CD4-positive, alpha-beta memory T cell (primary cell): ENCODE measurements around the gene ABHD17A. TPM values are rescaled to one million over a fixed set of nuclear protein-coding genes. Genes with fewer than 3 reads are reported as not detected.

ENCODE experiments used
- CTCF ChIA-PET: fragments of 350-600 bp; sonication (Branson Sonifier 250); formaldehyde crosslinking; loops from one replicate; lab custom pipeline; 2021; ENCODE audit warnings: inconsistent platforms; ENCODE audit not compliant: partially characterized antibody; lab: Charles Lee
- POLR2A ChIA-PET: fragments of 350-600 bp; sonication (Branson Sonifier 250); formaldehyde crosslinking; loops from one replicate; lab custom pipeline; 2021; ENCODE audit not compliant: partially characterized antibody; lab: Charles Lee
- DNase-seq, 5 donors: peaks; one replicate each; pipeline versions ENCODE4 v3.0.0 to v3.0.0-alpha.2; 2020 to 2022; ENCODE audit warnings: mixed read lengths in 1 of 5
- H3K27ac ChIP-seq: one replicate; pipeline ENCODE4 v1.7.0; 2013; ENCODE audit warnings: low read depth, low read length
- H3K27me3 ChIP-seq: 2 replicates; pipeline ENCODE4 v1.7.0; 2013; ENCODE audit warnings: mild to moderate bottlenecking, low read length, moderate library complexity; ENCODE audit not compliant: insufficient read depth
- H3K36me3 ChIP-seq: 2 replicates; pipeline ENCODE4 v1.7.0; 2013; ENCODE audit warnings: mild to moderate bottlenecking, low read length, moderate library complexity; ENCODE audit not compliant: insufficient read depth
- H3K4me1 ChIP-seq: 2 replicates; pipeline ENCODE4 v1.7.0; 2013; ENCODE audit warnings: mild to moderate bottlenecking, low read length, moderate library complexity; ENCODE audit not compliant: insufficient read depth
- H3K4me3 ChIP-seq, 2 donors: one replicate each; pipeline ENCODE4 v1.7.0; 2013; ENCODE audit warnings: low read length in 2 of 2, mild to moderate bottlenecking in 1 of 2
- H3K9me3 ChIP-seq, 2 donors: one replicate each; pipeline ENCODE4 v1.7.0; 2013; ENCODE audit warnings: low read length in 2 of 2, control low read depth in 1 of 2; ENCODE audit not compliant: control insufficient read depth in 1 of 2
- H3K27ac Mint-ChIP-seq, 7 donors: one replicate each; pipeline ENCODE4 v1.8.0; 2020 to 2021; ENCODE audit warnings: mixed read lengths in 7 of 7, mild to moderate bottlenecking in 6 of 7, inconsistent platforms in 3 of 7, moderate library complexity in 3 of 7
- H3K27me3 Mint-ChIP-seq, 2 donors: one replicate each; pipeline ENCODE4 v1.8.0; 2020 to 2021; ENCODE audit warnings: mixed read lengths in 2 of 2
- H3K36me3 Mint-ChIP-seq, 2 donors: one replicate each; pipeline ENCODE4 v1.8.0; 2020 to 2021; ENCODE audit warnings: mixed read lengths in 2 of 2, inconsistent platforms in 1 of 2, mild to moderate bottlenecking in 1 of 2
- H3K4me1 Mint-ChIP-seq, 4 donors: one replicate each; pipeline ENCODE4 v1.8.0; 2020 to 2021; ENCODE audit warnings: mixed read lengths in 4 of 4, mild to moderate bottlenecking in 1 of 4
- H3K4me3 Mint-ChIP-seq, 8 donors: one replicate each; pipeline ENCODE4 v1.8.0; 2020 to 2021; ENCODE audit warnings: mixed read lengths in 8 of 8, mild to moderate bottlenecking in 7 of 8, moderate library complexity in 6 of 8, inconsistent platforms in 3 of 8
- H3K9me3 Mint-ChIP-seq, 8 donors: one replicate each; pipeline ENCODE4 v1.8.0; 2020 to 2021; ENCODE audit warnings: mixed read lengths in 8 of 8, mild to moderate bottlenecking in 5 of 8, inconsistent platforms in 3 of 8, moderate library complexity in 1 of 8
- intact Hi-C: fragments of 100-400 bp; cut with micrococcal nuclease; formaldehyde crosslinking; loops from one replicate; pipeline ENCODE4 v1.15.1; 2023
- polyA plus RNA-seq, 2 donors: library from polyadenylated mRNA; unstranded; fragments of 300-500 nt; fragmentation: Illumina TruSeq; gene quantifications; one replicate each; pipeline ENCODE4 v1.2.3, GENCODE V29; 2021
- total RNA-seq, 2 experiments: library from RNA; stranded (reverse); gene quantifications; one replicate each; pipeline ENCODE4 v1.2.3, GENCODE V29; 2021

The ABHD17A gene
- total and polyA plus RNA-seq, 4 experiments from 2014 or later = 106 to 204 (median 123) TPM

DNA sequence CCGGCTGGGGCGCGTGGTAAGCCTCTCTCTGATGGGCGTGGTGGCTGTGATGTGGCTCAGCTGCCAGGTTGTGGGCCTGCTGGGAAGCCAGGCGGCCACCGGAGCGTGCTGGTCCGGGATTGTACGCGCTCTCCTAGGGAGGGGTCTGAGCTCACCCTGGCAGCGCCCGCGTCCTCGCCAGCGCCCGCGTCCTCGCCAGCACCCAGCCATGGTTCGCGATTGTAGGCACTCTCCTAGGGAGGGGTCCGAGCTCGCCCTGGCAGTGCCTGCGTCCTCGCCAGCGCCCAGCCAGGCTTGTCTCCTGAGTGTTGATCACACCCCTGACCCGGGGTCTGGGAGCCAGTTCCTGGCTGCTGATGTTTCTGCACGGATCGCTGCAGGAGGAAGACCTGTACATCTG, 33.7 kb upstream of the ABHD17A start:
- H3K27me3 Mint-ChIP-seq = no peaks in the 10 kb centered on the region
- Histone ChIP-seq H3K36me3 (peaks cover 3% of the 10 kb centered on the region), H3K4me3 (no peak overlapping the region), H3K4me1 (peaks cover 23% of the 10 kb centered on the region), H3K27ac (no peak overlapping the region), H3K9me3 (no peaks in the 10 kb centered on the region), H3K27me3 (no peaks in the 10 kb centered on the region)
- peaks cover 0 to 26% (median 5%) of the 10 kb centered on the region in 4 donors for H3K4me1 Mint-ChIP-seq
- H3K4me3 Mint-ChIP-seq = no peak overlapping the region
- intact Hi-C loops = no loop called here
- no peaks in the 10 kb centered on the region for H3K9me3 Mint-ChIP-seq
- ChIA-PET CTCF (interaction anchor here (0.5 to 0.8 kb wide), 4 partner anchors 10 to 30 kb away, joined by 3 read pairs; no protein-coding TSS in a partner anchor), POLR2A (no interaction called here)
- no peak for DNase-seq
- no peak overlapping the region for H3K27ac Mint-ChIP-seq
- peaks cover 0 to 8% of the 10 kb centered on the region in 2 donors for H3K36me3 Mint-ChIP-seq

DNA sequence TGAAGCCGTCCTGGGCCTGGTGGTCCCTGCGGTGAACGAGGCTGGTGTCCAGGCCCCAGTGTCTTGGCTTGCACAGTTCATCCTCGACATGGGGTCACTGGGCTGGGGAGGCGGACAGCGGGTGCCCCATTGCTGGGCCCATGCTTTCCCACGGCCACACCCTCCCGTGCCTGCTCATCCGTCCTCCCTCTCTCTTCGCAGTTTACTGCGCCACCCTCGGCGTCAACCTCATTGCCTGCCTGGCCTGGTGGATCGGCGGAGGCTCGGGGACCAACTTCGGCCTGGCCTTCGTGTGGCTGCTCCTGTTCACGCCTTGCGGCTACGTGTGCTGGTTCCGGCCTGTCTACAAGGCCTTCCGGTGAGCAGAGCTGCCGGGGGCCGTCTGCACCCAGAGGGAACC, 32.6 kb upstream of the ABHD17A start:
- Histone ChIP-seq H3K4me3 (no peak overlapping the region), H3K36me3 (peaks cover 3% of the 10 kb centered on the region), H3K27ac (no peak overlapping the region), H3K4me1 (peaks cover 12% of the 10 kb centered on the region), H3K9me3 (no peaks in the 10 kb centered on the region), H3K27me3 (no peaks in the 10 kb centered on the region)
- CTCF ChIA-PET = no interaction called here
- Mint-ChIP-seq H3K9me3 (no peaks in the 10 kb centered on the region), H3K36me3 (peaks cover 0 to 8% of the 10 kb centered on the region in 2 donors), H3K4me1 (peaks cover 0 to 15% (median under 1%) of the 10 kb centered on the region in 4 donors), H3K27me3 (no peaks in the 10 kb centered on the region), H3K27ac (no peak overlapping the region), H3K4me3 (no peak overlapping the region)
- intact Hi-C loops = no loop called here
- DNase-seq = no peak
- POLR2A ChIA-PET = no interaction called here

DNA sequence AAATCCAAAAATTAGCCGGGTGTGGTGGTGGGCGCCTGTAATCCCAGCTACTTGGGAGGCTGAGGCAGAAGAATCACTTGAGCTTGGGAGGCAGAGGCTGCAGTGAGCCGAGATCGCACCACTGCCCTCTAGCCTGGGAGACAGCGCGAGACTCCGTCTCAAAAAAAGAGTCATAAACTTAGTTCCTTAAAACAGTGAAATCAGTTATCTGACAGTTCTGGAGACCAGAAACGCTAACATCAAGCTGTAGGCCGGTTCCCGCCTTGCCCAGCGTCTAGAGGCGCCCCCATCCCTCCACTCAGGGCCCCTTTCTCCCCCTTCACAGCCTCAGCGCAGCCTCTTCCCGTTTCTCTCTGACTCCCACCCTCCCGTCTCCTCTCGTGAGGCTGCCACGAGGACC, 31.9 kb upstream of the ABHD17A start:
- CTCF ChIA-PET = interaction anchor here (1.1 kb wide), 1 partner anchor 12 kb away, joined by 3 read pairs; no protein-coding TSS in a partner anchor
- Histone ChIP-seq H3K36me3 (peaks cover 3% of the 10 kb centered on the region), H3K27ac (no peak overlapping the region), H3K27me3 (no peaks in the 10 kb centered on the region), H3K4me1 (peaks cover 4% of the 10 kb centered on the region), H3K4me3 (no peak overlapping the region), H3K9me3 (no peaks in the 10 kb centered on the region)
- no peak overlapping the region for H3K4me3 Mint-ChIP-seq
- no peak for DNase-seq
- intact Hi-C loops = no loop called here
- POLR2A ChIA-PET = no interaction called here
- peak overlapping the region in 3 of 7 donors; percentile 31 to 47 (median 35) for H3K27ac Mint-ChIP-seq
- H3K4me1 Mint-ChIP-seq = peaks cover 0 to 8% (median 0%) of the 10 kb centered on the region in 4 donors
- H3K9me3 Mint-ChIP-seq = no peaks in the 10 kb centered on the region
- H3K36me3 Mint-ChIP-seq = peaks cover 0 to 8% of the 10 kb centered on the region in 2 donors
- H3K27me3 Mint-ChIP-seq = no peaks in the 10 kb centered on the region

DNA sequence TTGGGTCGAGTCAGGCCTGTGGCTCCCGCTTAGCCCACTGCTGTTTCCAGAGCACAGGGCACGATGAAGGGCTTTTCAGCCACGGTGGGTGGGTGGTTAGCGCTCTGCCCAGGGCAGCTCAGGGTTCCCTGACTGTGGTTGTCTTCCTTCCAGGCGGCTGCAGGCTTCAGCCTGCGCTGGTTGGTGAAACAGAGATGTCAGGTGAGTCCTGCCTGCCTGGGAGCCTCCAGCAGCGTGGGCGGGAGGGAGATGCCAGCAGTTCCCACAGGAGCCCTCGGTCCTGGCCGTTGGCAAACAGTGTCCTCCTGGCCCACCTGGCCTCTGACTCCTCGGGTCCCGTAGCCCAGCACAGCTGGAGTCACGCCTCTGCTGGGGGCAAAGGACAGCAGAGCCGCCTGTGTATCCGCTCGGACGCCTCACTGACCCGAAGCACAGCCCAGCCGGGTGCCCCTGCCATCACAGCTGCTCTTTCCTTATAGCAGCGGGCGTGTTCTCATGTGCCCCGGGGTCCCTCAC, 29.6 kb upstream of the ABHD17A start:
- peaks cover 2 to 7% (median 5%) of the 10 kb centered on the region in 4 donors for H3K4me1 Mint-ChIP-seq
- no peak overlapping the region for H3K4me3 Mint-ChIP-seq
- H3K27ac Mint-ChIP-seq = no peak overlapping the region
- H3K4me3 ChIP-seq = no peak overlapping the region
- no peaks in the 10 kb centered on the region for H3K27me3 Mint-ChIP-seq
- ChIA-PET CTCF (interaction anchor here (0.9 kb wide), 1 partner anchor 15 kb away, joined by 4 read pairs; no protein-coding TSS in a partner anchor), POLR2A (interaction anchor here (1.2 kb wide), 1 partner anchor 30 kb away, joined by 3 read pairs; the partner anchor contains the start of gene ABHD17A)
- no peaks in the 10 kb centered on the region for H3K27me3 ChIP-seq
- H3K27ac ChIP-seq = no peak overlapping the region
- no peaks in the 10 kb centered on the region for H3K4me1 ChIP-seq
- no peaks in the 10 kb centered on the region for H3K36me3 ChIP-seq
- no peaks in the 10 kb centered on the region for H3K9me3 Mint-ChIP-seq
- DNase-seq = no peak
- intact Hi-C loops = no loop called here
- peaks cover 0 to 4% of the 10 kb centered on the region in 2 donors for H3K36me3 Mint-ChIP-seq
- no peaks in the 10 kb centered on the region for H3K9me3 ChIP-seq

DNA sequence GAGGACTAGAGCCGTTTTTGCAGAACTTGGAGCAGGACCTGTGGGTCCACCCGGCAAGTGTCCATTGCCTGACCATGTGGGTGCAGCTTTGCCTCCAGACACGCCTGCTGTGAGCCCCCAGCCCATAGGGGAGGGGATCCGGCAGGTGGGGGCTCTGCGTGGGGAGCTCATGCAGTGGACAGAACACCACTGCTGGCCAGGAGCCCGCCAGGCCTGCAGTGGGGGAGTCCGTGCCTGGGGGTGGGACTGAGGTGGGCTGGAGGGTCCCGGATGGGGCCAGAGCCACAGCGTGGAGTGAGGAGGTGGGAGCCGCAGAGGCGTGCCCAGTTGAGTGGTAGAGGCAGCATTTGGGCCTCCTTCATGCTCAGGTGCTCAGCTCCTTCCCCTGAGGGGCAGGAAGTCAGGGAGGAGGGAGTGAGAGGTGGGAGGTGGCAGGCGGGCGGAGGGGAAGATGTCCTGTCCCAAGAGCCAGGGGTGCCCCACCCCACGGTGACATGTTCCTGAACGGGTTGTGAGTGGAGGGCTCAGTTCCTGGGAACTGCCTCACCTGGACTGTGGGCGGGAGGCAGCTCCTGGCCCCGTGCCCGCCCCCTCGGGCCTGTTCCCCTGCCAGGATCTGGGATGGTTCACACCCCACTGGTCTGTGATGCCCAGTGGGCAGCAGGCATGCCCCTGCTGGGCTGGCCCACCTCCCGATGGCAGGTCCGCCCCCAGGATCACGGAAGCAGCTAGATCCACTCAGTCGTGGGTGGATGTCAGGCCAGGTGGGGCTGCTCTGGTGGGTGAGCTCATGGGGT, 28.7 kb upstream of the ABHD17A start:
- H3K9me3 Mint-ChIP-seq = no peaks in the 10 kb centered on the region
- H3K27ac ChIP-seq = no peak overlapping the region
- H3K4me3 ChIP-seq = no peak overlapping the region
- no peaks in the 10 kb centered on the region for H3K27me3 ChIP-seq
- H3K27ac Mint-ChIP-seq = no peak overlapping the region
- no peaks in the 10 kb centered on the region for H3K9me3 ChIP-seq
- H3K4me1 ChIP-seq = no peaks in the 10 kb centered on the region
- H3K27me3 Mint-ChIP-seq = no peaks in the 10 kb centered on the region
- no peak overlapping the region for H3K4me3 Mint-ChIP-seq
- CTCF ChIA-PET = no interaction called here
- H3K36me3 Mint-ChIP-seq = peaks cover 0 to 4% of the 10 kb centered on the region in 2 donors
- peak in 1 of 5 donors; percentile 19 for DNase-seq
- POLR2A ChIA-PET = interaction anchor here (1.2 kb wide), 1 partner anchor 29 kb away, joined by 3 read pairs; the partner anchor contains the start of gene ABHD17A
- H3K36me3 ChIP-seq = no peaks in the 10 kb centered on the region
- intact Hi-C loops = no loop called here
- peaks cover 2 to 15% (median 6%) of the 10 kb centered on the region in 4 donors for H3K4me1 Mint-ChIP-seq

DNA sequence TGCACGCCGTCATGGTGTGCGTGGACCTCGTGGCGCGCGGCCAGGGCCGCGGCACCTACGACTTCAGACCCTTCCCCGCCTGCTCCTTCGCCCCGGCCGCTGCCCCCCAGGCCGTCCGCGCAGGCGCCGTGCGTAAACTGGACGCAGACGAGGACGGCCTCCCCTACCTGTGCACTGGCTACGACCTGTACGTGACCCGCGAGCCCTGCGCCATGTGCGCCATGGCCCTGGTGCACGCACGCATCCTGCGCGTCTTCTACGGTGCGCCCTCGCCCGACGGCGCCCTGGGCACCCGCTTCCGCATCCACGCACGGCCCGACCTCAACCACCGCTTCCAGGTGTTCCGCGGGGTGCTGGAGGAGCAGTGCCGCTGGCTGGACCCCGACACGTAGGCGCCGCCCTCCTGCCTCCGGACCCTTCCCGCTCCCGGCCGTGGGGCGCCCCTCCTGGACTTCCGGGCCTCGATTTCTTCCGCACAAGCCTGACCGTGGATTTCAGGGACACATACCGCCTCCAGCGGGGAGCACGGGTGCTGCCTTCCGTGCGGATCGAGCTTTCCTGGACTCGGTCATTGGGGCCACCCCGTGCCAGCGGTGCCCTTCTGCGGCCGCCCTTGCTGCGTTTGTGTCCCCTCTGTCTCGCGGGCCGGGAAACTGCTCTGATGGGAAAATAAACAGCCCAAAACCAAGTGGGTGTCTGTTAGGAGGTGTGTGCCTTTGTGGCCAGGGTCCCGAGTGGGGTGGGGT, 27.6 kb upstream of the ABHD17A start:
- DNase-seq = no peak
- no peak overlapping the region for H3K27ac ChIP-seq
- Mint-ChIP-seq H3K36me3 (peaks cover 0 to under 1% of the 10 kb centered on the region in 2 donors), H3K27ac (no peak overlapping the region), H3K4me3 (no peak overlapping the region), H3K4me1 (peaks cover 3 to 20% (median 6%) of the 10 kb centered on the region in 4 donors), H3K9me3 (no peaks in the 10 kb centered on the region), H3K27me3 (no peaks in the 10 kb centered on the region)
- H3K9me3 ChIP-seq = no peaks in the 10 kb centered on the region
- ChIA-PET POLR2A (no interaction called here), CTCF (no interaction called here)
- H3K4me3 ChIP-seq = no peak overlapping the region
- no peaks in the 10 kb centered on the region for H3K27me3 ChIP-seq
- intact Hi-C loops = no loop called here
- H3K4me1 ChIP-seq = no peaks in the 10 kb centered on the region
- H3K36me3 ChIP-seq = no peaks in the 10 kb centered on the region

DNA sequence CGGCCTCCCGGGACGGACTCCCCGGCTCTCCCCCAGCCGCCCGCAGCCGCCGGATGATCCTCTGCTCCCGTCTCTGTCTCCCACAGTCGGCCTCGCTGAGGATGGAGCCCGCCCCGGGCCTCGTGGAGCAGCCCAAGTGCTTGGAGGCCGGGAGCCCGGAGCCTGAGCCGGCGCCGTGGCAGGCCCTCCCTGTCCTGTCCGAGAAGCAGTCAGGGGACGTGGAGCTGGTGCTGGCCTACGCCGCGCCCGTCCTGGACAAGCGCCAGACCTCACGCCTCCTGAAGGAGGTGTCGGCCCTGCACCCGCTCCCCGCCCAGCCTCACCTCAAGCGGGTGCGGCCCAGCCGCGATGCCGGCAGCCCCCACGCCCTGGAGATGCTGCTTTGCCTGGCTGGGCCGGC, 26.7 kb upstream of the ABHD17A start:
- Mint-ChIP-seq H3K4me1 (peaks cover 3 to 24% (median 6%) of the 10 kb centered on the region in 4 donors), H3K27ac (no peak overlapping the region), H3K9me3 (no peaks in the 10 kb centered on the region), H3K27me3 (no peaks in the 10 kb centered on the region), H3K36me3 (no peaks in the 10 kb centered on the region), H3K4me3 (no peak overlapping the region)
- no peaks in the 10 kb centered on the region for H3K36me3 ChIP-seq
- POLR2A ChIA-PET = interaction anchor here (1.3 to 1.5 kb wide), 3 partner anchors 14 to 37 kb away, joined by 3 to 5 read pairs (median 3); no protein-coding TSS in a partner anchor
- no peak for DNase-seq
- intact Hi-C loops = no loop called here
- H3K27ac ChIP-seq = no peak overlapping the region
- no peak overlapping the region for H3K4me3 ChIP-seq
- no peaks in the 10 kb centered on the region for H3K9me3 ChIP-seq
- no peaks in the 10 kb centered on the region for H3K27me3 ChIP-seq
- CTCF ChIA-PET = interaction anchor here (1.8 kb wide), 1 partner anchor 15 kb away, joined by 7 read pairs; no protein-coding TSS in a partner anchor
- H3K4me1 ChIP-seq = no peaks in the 10 kb centered on the region
